Testis (tissue), 2 donors: ENCODE data around the gene STIM1.

Experiments
- CTCF ChIP-seq, 3 experiments: fragments of 450-650 bp in 2 of 3; fragments of 200-600 bp in 1 of 3; sonication (generic) in 1 of 3; IDR thresholded peaks; one replicate each; pipeline ENCODE4 v1.5.1; 2016 to 2019; ENCODE audit warnings: antibody characterized with exemption in 3 of 3, mild to moderate bottlenecking in 2 of 3, moderate library complexity in 1 of 3
- POLR2A ChIP-seq: fragments of 450-650 bp; IDR thresholded peaks from one replicate; pipeline ENCODE4 v1.6.1; 2017; ENCODE audit warnings: antibody characterized with exemption, mild to moderate bottlenecking, moderate library complexity

- no peak for TF ChIP-seq CTCF (IDR thresholded peaks at IDR 0.05)
- TF ChIP-seq POLR2A = no peak
Measured at GRCh38 chr11:3893311-3893710, 37.8 kb downstream of the STIM1 start.
